GM18505 (cell line): ENCODE results near the gene SEC14L6.

Experiments used
- ATAC-seq: cut with Tn5 transposase; IDR thresholded peaks from one replicate; pipeline ENCODE4 v1.9.1; 2021; ENCODE audit not compliant: unreplicated experiment
- POLR2A ChIP-seq: IDR thresholded peaks from 4 replicates; pipeline ENCODE4 v1.6.1; 2011; ENCODE audit warnings: borderline replicate concordance; ENCODE audit not compliant: insufficient read depth, insufficient read length; ENCODE audit errors: extremely low read depth

Gene SEC14L6

DNA sequence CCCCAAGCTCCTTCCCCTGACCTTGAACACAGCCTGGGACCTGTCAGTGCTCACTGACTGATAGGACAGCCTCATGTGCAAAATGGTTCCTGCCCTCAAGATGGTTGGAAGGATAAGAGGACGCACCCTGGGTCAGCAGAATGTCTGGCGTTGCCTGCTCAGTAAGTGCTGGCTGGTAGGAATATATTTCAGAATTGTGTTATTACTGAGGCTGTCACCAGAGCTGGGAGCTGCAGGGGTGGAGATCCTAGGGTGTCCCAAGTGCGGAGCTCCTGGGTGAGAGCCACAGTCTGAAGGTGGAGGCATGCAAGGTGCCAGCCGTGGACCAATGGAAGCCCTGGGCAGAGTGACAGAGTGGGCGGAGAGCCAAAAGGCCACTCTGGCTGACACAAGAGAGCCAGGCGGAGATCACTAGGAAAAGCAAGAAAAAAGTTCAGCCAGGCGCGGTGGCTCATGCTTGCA, 40.0 kb downstream of the SEC14L6 start:
- ATAC-seq = no peak
- TF ChIP-seq POLR2A = no peak

DNA sequence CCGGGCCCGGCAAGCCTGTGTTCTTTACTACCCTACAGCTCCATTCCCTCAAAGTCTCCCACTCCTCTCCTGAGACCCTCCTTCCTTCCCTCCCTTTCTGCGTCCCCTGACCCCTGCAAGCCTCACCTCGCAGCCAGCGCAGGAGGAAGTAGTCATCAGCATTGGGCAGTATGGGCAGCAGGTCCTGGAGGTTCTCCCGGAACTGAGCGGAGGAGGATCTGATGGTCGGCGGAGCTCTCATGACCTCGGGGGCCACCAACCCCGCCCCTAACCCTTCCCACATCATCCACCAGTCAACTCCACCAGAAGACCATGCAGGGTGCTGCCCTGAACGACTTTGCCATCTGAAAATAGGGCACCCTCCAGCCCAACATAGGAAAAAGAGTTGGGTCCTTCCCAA, 43.0 kb downstream of the SEC14L6 start:
- TF ChIP-seq POLR2A = no peak
- no peak for ATAC-seq

DNA sequence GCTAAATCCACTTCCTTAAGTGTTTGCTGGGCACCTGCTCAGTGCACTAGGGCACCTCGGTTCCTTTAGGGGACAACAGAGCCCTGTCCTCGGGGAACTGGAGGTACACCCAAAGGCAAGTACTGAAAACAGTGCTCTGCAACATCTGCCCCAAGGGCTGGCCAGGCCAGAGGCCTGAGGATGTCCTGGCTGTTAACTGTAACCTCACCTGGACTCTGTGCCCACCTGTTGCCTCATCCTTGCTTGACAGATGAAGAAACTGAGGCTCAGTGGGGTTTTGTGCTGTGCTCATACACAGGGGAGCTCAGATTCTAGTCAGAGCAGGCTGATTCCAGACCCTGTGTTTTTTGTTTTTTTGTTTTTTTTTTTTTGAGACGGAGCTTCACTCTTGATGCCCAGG, 43.6 kb downstream of the SEC14L6 start:
- no peak for TF ChIP-seq POLR2A
- no peak for ATAC-seq

GRCh38 chr22:30502153-30502552, 44.4 kb downstream of the SEC14L6 start:
- TF ChIP-seq POLR2A = no peak
- no peak for ATAC-seq

GRCh38 chr22:30500628-30501027, 45.9 kb downstream of the SEC14L6 start:
- TF ChIP-seq POLR2A = no peak
- ATAC-seq = no peak

DNA sequence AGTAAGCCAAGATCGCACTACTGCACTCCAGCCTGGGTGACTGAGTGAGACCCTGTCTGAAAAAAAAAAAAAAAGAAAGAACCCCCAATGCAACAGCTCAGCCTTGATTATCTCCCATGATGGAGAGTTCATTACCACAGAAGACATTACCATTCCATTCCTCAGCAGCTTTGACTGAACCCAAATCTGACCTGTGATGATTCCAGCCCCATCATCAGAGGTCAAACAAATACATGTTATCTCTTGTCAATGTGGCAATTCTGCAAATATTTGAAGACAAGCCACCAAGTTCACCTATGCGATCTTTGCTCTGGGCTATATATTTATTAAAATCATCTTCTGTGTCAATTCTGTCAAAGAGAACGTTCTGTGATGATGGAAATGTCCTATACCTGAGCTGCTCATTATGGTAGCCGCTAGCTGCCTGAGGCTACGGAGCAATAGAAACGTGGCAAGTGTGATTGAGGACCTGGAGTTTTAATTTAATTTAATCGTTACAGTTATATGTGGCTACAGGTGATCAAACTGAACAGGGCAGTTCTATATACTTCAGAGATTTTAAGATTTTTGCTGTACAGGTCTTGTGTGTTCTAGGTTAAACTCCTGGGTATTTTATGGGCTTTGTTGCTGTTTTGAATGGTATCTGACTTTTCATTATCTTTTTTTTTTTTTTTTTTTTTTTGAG, 48.9 kb downstream of the SEC14L6 start:
- no peak for TF ChIP-seq POLR2A
- no peak for ATAC-seq

GRCh38 chr22:30495041-30495784, 51.3 kb downstream of the SEC14L6 start:
- ATAC-seq = no peak
- no peak for TF ChIP-seq POLR2A

- no peak for TF ChIP-seq POLR2A
- ATAC-seq = no peak
These were observed 54.4 kb downstream of the SEC14L6 start for GRCh38 chr22:30492144-30492543.

GRCh38 chr22:30491381-30491780, 55.2 kb downstream of the SEC14L6 start:
- TF ChIP-seq POLR2A = no peak
- ATAC-seq = no peak

- TF ChIP-seq POLR2A = no peak
- ATAC-seq = no peak
These were observed 56.1 kb downstream of the SEC14L6 start for GRCh38 chr22:30490399-30490798.

DNA sequence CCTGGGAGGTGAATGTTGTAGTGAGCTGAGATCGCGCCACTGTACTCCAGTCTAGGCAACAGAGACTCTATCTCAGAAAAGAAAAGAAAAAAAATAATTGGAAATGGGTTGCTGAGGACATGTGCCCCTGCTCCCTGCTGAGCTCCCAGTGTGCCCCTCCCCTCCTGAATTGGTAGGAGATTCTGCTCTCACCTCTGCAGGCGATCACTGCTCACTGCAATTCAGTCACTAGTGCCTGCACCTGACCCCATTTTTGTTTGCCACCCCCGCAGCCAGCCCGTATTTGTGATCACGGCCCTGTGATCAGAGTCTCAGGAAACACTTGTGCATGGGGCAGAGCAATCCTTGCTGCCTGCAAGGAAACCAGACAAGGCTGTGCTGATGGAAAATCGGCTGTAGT, 58.4 kb downstream of the SEC14L6 start:
- no peak for TF ChIP-seq POLR2A
- no peak for ATAC-seq

- ATAC-seq = no peak
- TF ChIP-seq POLR2A = no peak
These were observed 59.9 kb downstream of the SEC14L6 start for GRCh38 chr22:30486661-30487115.

- ATAC-seq = no peak
- no peak for TF ChIP-seq POLR2A
These were observed 60.4 kb downstream of the SEC14L6 start for GRCh38 chr22:30486118-30486517.
